ENCODE data around the gene PAFAH1B2.

GRCh38 chr11:117194267-117194666, 50.2 kb downstream of the PAFAH1B2 start:
- TF ChIP-seq CTCF (conservative IDR thresholded peaks at IDR 0.05; ENCODE audit: low read depth in 2 of 2) = no peak
- TF ChIP-seq POLR2AphosphoS5 (IDR thresholded peaks at IDR 0.05; ENCODE audit: low read depth) = no peak
- TF ChIP-seq ETS1 (IDR thresholded peaks at IDR 0.05) = no peak
- TF ChIP-seq EZH2 (IDR thresholded peaks at IDR 0.05; ENCODE audit: low read depth, unreplicated experiment) = no peak
- no peak for TF ChIP-seq ZNF331 (CRISPR knock-in tag; IDR thresholded peaks at IDR 0.05; ENCODE audit: low read depth)
- TF ChIP-seq JUNB (IDR thresholded peaks at IDR 0.05; ENCODE audit: unreplicated experiment) = no peak
- no peak for TF ChIP-seq EZH2phosphoT487 (IDR thresholded peaks at IDR 0.05; ENCODE audit: unreplicated experiment)
- no peak for TF ChIP-seq REST (IDR thresholded peaks at IDR 0.05; ENCODE audit: unreplicated experiment)
- no peak for TF ChIP-seq NANOG (IDR thresholded peaks at IDR 0.05; ENCODE audit: borderline replicate concordance)

Data from GM23338 (cell line).